ENCODE results near the gene GRID2.

DNA sequence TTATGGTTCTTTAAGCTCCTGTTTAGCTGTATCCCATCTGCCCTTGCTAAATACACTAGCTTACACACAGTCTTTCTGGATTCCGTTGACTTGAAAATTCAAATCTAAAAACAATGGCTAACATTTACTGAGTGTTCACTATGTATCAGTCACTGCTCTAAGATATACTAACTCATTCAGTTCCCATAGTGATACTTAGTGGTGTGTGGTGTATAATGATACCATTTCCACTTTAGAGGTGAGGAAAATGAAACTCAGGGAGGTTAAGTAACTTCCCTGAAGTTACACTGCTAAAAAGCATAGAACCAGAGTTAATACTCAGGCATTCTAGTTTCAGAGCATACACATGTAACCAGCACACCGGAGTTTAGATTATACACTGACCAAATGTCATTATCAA lies 762.0 kb downstream of the GRID2 start:
- TF ChIP-seq, protein P1, sequence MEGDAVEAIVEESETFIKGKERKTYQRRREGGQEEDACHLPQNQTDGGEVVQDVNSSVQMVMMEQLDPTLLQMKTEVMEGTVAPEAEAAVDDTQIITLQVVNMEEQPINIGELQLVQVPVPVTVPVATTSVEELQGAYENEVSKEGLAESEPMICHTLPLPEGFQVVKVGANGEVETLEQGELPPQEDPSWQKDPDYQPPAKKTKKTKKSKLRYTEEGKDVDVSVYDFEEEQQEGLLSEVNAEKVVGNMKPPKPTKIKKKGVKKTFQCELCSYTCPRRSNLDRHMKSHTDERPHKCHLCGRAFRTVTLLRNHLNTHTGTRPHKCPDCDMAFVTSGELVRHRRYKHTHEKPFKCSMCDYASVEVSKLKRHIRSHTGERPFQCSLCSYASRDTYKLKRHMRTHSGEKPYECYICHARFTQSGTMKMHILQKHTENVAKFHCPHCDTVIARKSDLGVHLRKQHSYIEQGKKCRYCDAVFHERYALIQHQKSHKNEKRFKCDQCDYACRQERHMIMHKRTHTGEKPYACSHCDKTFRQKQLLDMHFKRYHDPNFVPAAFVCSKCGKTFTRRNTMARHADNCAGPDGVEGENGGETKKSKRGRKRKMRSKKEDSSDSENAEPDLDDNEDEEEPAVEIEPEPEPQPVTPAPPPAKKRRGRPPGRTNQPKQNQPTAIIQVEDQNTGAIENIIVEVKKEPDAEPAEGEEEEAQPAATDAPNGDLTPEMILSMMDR (IDR thresholded peaks at IDR 0.05) = no peak
- TF ChIP-seq EZH2 (IDR thresholded peaks at IDR 0.05) = no peak
